ENCODE data around the gene DSCAML1. TPM values are rescaled to one million over a fixed set of nuclear protein-coding genes. Genes with fewer than 3 reads are reported as not detected.

DSCAML1 gene
- total RNA-seq, 1 experiment from 2014 or later, result not detected

GRCh38 chr11:117518455-117518854 lies 278.6 kb downstream of the DSCAML1 start:
- intact Hi-C loops (cut with micrococcal nuclease), result no loop called here
- DNase-seq (ENCODE audit: low read depth, low spot score) (no peak), ATAC-seq (no peak)
- POLR2A ChIA-PET, result no interaction called here
- H3K27ac ChIP-seq (ENCODE audit: low read depth, low read length), result no peak overlapping the region
- H3K27me3 ChIP-seq (ENCODE audit: insufficient read depth, low read length), result no peaks in the 10 kb centered on the region
- no peak overlapping the region for H3K9ac ChIP-seq (ENCODE audit: low read length)
- no peaks in the 10 kb centered on the region for H3K9me3 ChIP-seq (ENCODE audit: control insufficient read depth in 1 of 2, insufficient read depth in 1 of 2, low read depth in 1 of 2, low read length in 2 of 2)
- H3K9me2 ChIP-seq (ENCODE audit: insufficient read depth), result no peaks in the 10 kb centered on the region
- no peak overlapping the region for H3K4me2 ChIP-seq (ENCODE audit: low read length)
- no peaks in the 10 kb centered on the region for H3K4me1 ChIP-seq (ENCODE audit: control insufficient read depth in 1 of 2, insufficient read depth in 2 of 2, low read length in 2 of 2)
- H3K36me3 ChIP-seq (ENCODE audit: control insufficient read depth in 1 of 2, insufficient read depth in 2 of 2, low read length in 2 of 2), result no peaks in the 10 kb centered on the region
- no peak overlapping the region for H3K4me3 ChIP-seq (replicated peaks in 1 of 2; ENCODE audit: low read depth in 1 of 2, low read length in 2 of 2)
- no TSS peak for BruUV-seq (replicated peaks)
- H3K79me2 ChIP-seq (ENCODE audit: insufficient read depth, low read length), result no peaks in the 10 kb centered on the region
- CTCF ChIA-PET, result no interaction called here
- TF ChIP-seq MAX (IDR thresholded peaks at IDR 0.05) (no peak), ATF3 (IDR thresholded peaks at IDR 0.05) (no peak), ZFX (IDR thresholded peaks at IDR 0.05) (no peak), REST (IDR thresholded peaks at IDR 0.05; ENCODE audit: low read depth) (no peak), ZBTB33 (IDR thresholded peaks at IDR 0.05; ENCODE audit: extremely low read depth, insufficient replicate concordance, low read length) (no peak), SRF (IDR thresholded peaks at IDR 0.05; ENCODE audit: low read depth) (no peak), CBX3 (IDR thresholded peaks at IDR 0.05; ENCODE audit: low read depth) (no peak), SP1 (IDR thresholded peaks at IDR 0.05; ENCODE audit: low read depth) (no peak), TCF7L2 (IDR thresholded peaks at IDR 0.05; ENCODE audit: borderline replicate concordance, extremely low read depth, insufficient read depth, insufficient read length) (no peak), CEBPB (IDR thresholded peaks at IDR 0.05; ENCODE audit: low read depth) (no peak), YY1 (IDR thresholded peaks at IDR 0.05; ENCODE audit: extremely low read depth, insufficient replicate concordance, low read depth, low read length) (no peak), FOSL1 (IDR thresholded peaks at IDR 0.05; ENCODE audit: low read depth) (no peak), EGR1 (IDR thresholded peaks at IDR 0.05; ENCODE audit: low read depth) (no peak), POLR2AphosphoS5 (IDR thresholded peaks at IDR 0.05; ENCODE audit: low read depth, low read length) (no peak), EZH2 (IDR thresholded peaks at IDR 0.05) (no peak), POLR2A (IDR thresholded peaks at IDR 0.05; ENCODE audit: borderline replicate concordance, extremely low read depth, insufficient read depth, insufficient read length) (no peak), ELF1 (IDR thresholded peaks at IDR 0.05; ENCODE audit: borderline replicate concordance, low read depth) (no peak), CTCF (IDR thresholded peaks at IDR 0.05 in 2 of 3, conservative IDR thresholded peaks at IDR 0.05 in 1 of 3; ENCODE audit: borderline replicate concordance in 1 of 3, insufficient read depth in 1 of 3, low read depth in 2 of 3, low read length in 2 of 3) (no peak), RAD21 (IDR thresholded peaks at IDR 0.05; ENCODE audit: low read depth) (no peak), EZH2phosphoT487 (IDR thresholded peaks at IDR 0.05; ENCODE audit: borderline replicate concordance) (no peak)
- no peak overlapping the region for H2AFZ ChIP-seq (ENCODE audit: low read depth, low read length, poor library complexity, severe bottlenecking)
- RAD21 ChIA-PET (ENCODE audit: low non-redundant PET in 1 of 2, low total read pairs in 2 of 2, uncharacterized antibody in 2 of 2, unreplicated experiment in 2 of 2), result no interaction called here
- H4K20me1 ChIP-seq (ENCODE audit: insufficient read depth), result no peaks in the 10 kb centered on the region

Data from HCT116 (cell line).